ENCODE measurements around the gene EFCAB14.

EFCAB14 gene

DNA sequence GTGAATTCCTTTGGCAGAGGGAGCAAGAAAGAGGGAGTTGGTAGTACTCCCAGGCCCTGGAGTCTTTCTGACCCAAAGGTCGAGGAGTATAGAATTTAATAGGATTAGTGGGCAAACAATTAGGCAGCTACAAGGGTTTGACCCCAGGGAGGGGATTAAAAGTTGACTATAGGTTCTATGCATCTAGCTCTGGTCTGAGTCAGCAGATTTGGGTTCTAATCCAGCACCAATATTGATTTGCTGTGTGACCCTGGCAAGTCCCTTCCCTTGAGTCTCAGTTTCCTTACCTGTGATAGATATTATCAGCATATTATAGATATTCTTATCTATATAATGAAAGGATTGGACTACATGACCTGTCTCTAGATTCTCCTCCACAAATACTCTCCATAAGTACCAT, 35.1 kb upstream of the EFCAB14 start:
- no peak overlapping the region for H3K4me3 ChIP-seq (ENCODE audit: low read depth, low read length, poor library complexity, severe bottlenecking)
- no peaks in the 10 kb centered on the region for H3K27me3 ChIP-seq (ENCODE audit: insufficient read depth, low read length)
- H2AFZ ChIP-seq (ENCODE audit: low read length), result no peak overlapping the region
- H4K20me1 ChIP-seq (ENCODE audit: insufficient read depth, low read length), result no peaks in the 10 kb centered on the region
- no peaks in the 10 kb centered on the region for H3K79me2 ChIP-seq (ENCODE audit: insufficient read depth, low read length)
- H3F3A ChIP-seq (ENCODE audit: insufficient read depth, low read length), result no peaks in the 10 kb centered on the region
- H3K27ac ChIP-seq (ENCODE audit: low read depth, low read length, poor library complexity, severe bottlenecking), result no peak overlapping the region
- H3K4me2 ChIP-seq (ENCODE audit: low read length), result no peak overlapping the region
- no peaks in the 10 kb centered on the region for H3K9me3 ChIP-seq (ENCODE audit: low read length)
- no peak overlapping the region for H3K9ac ChIP-seq (ENCODE audit: low read length)
- H3K9me2 ChIP-seq (ENCODE audit: low read depth, low read length), result no peaks in the 10 kb centered on the region
- TF ChIP-seq, protein P1, sequence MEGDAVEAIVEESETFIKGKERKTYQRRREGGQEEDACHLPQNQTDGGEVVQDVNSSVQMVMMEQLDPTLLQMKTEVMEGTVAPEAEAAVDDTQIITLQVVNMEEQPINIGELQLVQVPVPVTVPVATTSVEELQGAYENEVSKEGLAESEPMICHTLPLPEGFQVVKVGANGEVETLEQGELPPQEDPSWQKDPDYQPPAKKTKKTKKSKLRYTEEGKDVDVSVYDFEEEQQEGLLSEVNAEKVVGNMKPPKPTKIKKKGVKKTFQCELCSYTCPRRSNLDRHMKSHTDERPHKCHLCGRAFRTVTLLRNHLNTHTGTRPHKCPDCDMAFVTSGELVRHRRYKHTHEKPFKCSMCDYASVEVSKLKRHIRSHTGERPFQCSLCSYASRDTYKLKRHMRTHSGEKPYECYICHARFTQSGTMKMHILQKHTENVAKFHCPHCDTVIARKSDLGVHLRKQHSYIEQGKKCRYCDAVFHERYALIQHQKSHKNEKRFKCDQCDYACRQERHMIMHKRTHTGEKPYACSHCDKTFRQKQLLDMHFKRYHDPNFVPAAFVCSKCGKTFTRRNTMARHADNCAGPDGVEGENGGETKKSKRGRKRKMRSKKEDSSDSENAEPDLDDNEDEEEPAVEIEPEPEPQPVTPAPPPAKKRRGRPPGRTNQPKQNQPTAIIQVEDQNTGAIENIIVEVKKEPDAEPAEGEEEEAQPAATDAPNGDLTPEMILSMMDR (IDR thresholded peaks at IDR 0.05; ENCODE audit: low read length), result no peak
- no peak for TF ChIP-seq EZH2 (IDR thresholded peaks at IDR 0.05; ENCODE audit: borderline replicate concordance, low read length)
- no peaks in the 10 kb centered on the region for H3K36me3 ChIP-seq (ENCODE audit: insufficient read depth, low read length)
- H3K4me1 ChIP-seq (ENCODE audit: insufficient read depth, low read length, severe bottlenecking), result no peaks in the 10 kb centered on the region

DNA sequence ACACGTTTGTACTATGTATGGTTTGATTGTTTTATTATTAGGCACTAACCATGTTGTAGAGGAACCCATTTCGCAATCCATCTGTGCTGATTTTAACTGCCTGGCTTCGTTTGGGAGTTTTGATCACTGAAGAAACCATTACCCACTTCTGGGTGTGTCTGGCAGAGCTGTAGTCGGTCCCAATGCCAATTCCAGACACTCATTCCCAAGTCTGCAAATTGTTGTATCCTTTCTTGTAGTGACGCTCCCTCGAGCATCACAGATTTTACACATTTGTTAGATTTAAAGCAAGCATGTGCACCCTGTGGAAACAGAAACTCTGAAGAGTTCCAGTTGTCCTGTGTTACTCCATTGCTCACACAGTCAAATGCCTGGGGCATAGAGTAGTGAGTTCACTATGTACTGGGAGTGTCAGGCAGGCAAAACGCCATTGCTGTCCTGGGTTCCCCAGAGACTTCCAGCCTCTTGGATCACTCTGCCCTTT, 31.0 kb upstream of the EFCAB14 start:
- Histone ChIP-seq H3K4me1 (ENCODE audit: insufficient read depth, low read length, severe bottlenecking) (no peaks in the 10 kb centered on the region), H2AFZ (ENCODE audit: low read length) (no peak overlapping the region), H3K79me2 (ENCODE audit: insufficient read depth, low read length) (no peaks in the 10 kb centered on the region), H3K27me3 (ENCODE audit: insufficient read depth, low read length) (no peaks in the 10 kb centered on the region), H3K9me3 (ENCODE audit: low read length) (no peaks in the 10 kb centered on the region), H4K20me1 (ENCODE audit: insufficient read depth, low read length) (no peaks in the 10 kb centered on the region), H3K9ac (ENCODE audit: low read length) (no peak overlapping the region), H3K36me3 (ENCODE audit: insufficient read depth, low read length) (no peaks in the 10 kb centered on the region), H3F3A (ENCODE audit: insufficient read depth, low read length) (no peaks in the 10 kb centered on the region), H3K4me3 (ENCODE audit: low read depth, low read length, poor library complexity, severe bottlenecking) (no peak overlapping the region), H3K4me2 (ENCODE audit: low read length) (no peak overlapping the region), H3K9me2 (ENCODE audit: low read depth, low read length) (no peaks in the 10 kb centered on the region), H3K27ac (ENCODE audit: low read depth, low read length, poor library complexity, severe bottlenecking) (no peak overlapping the region)
- TF ChIP-seq EZH2 (IDR thresholded peaks at IDR 0.05; ENCODE audit: borderline replicate concordance, low read length), result no peak
- TF ChIP-seq, protein P1 (IDR thresholded peaks at IDR 0.05; ENCODE audit: low read length), result no peak

DNA sequence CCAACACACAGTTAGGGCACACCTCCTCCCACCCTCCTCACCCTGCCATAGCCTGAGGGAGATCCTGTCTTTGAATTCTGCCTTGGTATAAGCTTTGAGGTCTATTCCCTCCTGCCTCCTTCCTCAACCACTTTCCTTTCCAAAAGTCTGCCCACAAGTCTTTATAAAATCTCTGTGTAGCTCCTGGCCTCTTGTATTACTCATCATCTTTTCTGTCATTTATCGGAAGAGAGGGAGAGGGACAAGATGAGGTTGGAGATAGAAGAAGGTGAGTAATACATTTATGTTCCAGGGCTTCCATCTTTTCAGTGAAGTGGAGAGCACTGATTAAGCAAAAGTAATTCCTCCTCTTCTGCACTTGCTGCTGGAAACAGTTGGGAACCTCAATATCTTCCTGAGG, 30.5 kb upstream of the EFCAB14 start:
- no peak overlapping the region for H3K9ac ChIP-seq (ENCODE audit: low read length)
- H3F3A ChIP-seq (ENCODE audit: insufficient read depth, low read length), result no peaks in the 10 kb centered on the region
- TF ChIP-seq, protein P1 (IDR thresholded peaks at IDR 0.05; ENCODE audit: low read length), result no peak
- TF ChIP-seq EZH2 (IDR thresholded peaks at IDR 0.05; ENCODE audit: borderline replicate concordance, low read length), result no peak
- no peaks in the 10 kb centered on the region for H3K9me3 ChIP-seq (ENCODE audit: low read length)
- no peak overlapping the region for H3K4me2 ChIP-seq (ENCODE audit: low read length)
- no peaks in the 10 kb centered on the region for H3K36me3 ChIP-seq (ENCODE audit: insufficient read depth, low read length)
- H3K27me3 ChIP-seq (ENCODE audit: insufficient read depth, low read length), result no peaks in the 10 kb centered on the region
- H2AFZ ChIP-seq (ENCODE audit: low read length), result no peak overlapping the region
- H3K9me2 ChIP-seq (ENCODE audit: low read depth, low read length), result no peaks in the 10 kb centered on the region
- H3K79me2 ChIP-seq (ENCODE audit: insufficient read depth, low read length), result no peaks in the 10 kb centered on the region
- H3K27ac ChIP-seq (ENCODE audit: low read depth, low read length, poor library complexity, severe bottlenecking), result no peak overlapping the region
- no peak overlapping the region for H3K4me3 ChIP-seq (ENCODE audit: low read depth, low read length, poor library complexity, severe bottlenecking)
- no peaks in the 10 kb centered on the region for H4K20me1 ChIP-seq (ENCODE audit: insufficient read depth, low read length)
- H3K4me1 ChIP-seq (ENCODE audit: insufficient read depth, low read length, severe bottlenecking), result no peaks in the 10 kb centered on the region

Measured in OCI-LY1 (cell line).